Measurements from ENCODE around the gene KANSL2. TPM values are rescaled to one million over a fixed set of nuclear protein-coding genes. Genes with fewer than 3 reads are reported as not detected.

Gene KANSL2
- polyA plus RNA-seq, 1 donor from 2014 or later: 116 TPM

DNA sequence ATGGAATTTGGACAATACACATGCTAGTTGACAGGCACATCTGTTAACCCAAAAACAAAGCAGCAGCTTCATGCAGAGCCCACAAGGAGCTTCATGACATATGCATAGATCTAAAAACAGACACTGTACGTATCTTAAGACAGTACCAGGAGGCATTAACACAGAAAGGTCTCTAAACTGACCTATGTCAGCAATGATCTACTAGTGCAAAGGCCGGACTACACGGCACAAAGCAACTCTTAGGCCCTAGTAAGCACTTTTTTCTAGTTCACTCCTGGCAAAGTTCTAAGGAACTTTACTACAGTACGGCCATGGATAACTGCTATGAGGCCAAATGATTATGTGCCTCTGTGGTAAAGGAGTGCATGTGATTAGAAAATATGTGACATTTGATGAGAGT is 8.4 kb upstream of the KANSL2 start:
- Histone ChIP-seq H3K79me2 (replicated peaks; ENCODE audit: insufficient read depth, low read length) (no peaks in the 10 kb centered on the region), H3K4me2 (ENCODE audit: low read length) (no peak overlapping the region), H3K4me3 (ENCODE audit: low read length) (no peak overlapping the region), H3K9me3 (ENCODE audit: low read length) (no peaks in the 10 kb centered on the region), H3K27me3 (ENCODE audit: insufficient read depth, low read depth, low read length) (no peaks in the 10 kb centered on the region), H3K36me3 (ENCODE audit: insufficient read depth, low read length) (no peaks in the 10 kb centered on the region), H3F3A (ENCODE audit: insufficient read depth, low read length, poor library complexity, severe bottlenecking) (no peaks in the 10 kb centered on the region), H2AFZ (ENCODE audit: low read depth, low read length) (no peak overlapping the region), H3K9me2 (ENCODE audit: insufficient read depth, low read length) (no peaks in the 10 kb centered on the region), H3K9ac (ENCODE audit: low read length) (no peak overlapping the region), H3K27ac (ENCODE audit: low read length) (no peak overlapping the region), H4K20me1 (ENCODE audit: insufficient read depth) (no peaks in the 10 kb centered on the region)
- TF ChIP-seq CTCF (IDR thresholded peaks at IDR 0.05; ENCODE audit: poor library complexity, severe bottlenecking): no peak
- no peak for TF ChIP-seq TAF1 (IDR thresholded peaks at IDR 0.05; ENCODE audit: low read depth)
- TF ChIP-seq EP300 (conservative IDR thresholded peaks at IDR 0.05; ENCODE audit: poor library complexity, severe bottlenecking): no peak

DNA sequence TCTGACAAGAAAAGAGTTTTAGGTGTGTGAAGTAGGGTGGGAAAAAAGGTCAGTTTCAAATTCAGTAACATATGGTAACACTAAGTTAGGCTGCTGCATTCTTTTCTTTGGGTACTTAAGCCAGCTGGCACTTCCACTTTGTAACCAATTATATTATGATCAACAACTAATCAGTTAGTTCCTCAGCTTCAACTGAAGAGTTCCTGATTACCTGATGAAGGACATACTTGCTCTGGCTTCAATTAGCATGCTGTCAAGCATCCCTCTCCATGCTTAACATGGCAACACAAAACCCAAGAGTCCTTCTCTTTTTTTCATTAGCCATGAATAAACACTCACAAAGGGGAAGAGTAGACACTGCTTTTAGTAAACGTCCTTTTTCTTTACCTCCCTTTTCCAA is 6.8 kb upstream of the KANSL2 start:
- Histone ChIP-seq H3K9me3 (ENCODE audit: low read length) (no peaks in the 10 kb centered on the region), H3K27ac (ENCODE audit: low read length) (no peak overlapping the region), H3K36me3 (ENCODE audit: insufficient read depth, low read length) (no peaks in the 10 kb centered on the region), H3K79me2 (replicated peaks; ENCODE audit: insufficient read depth, low read length) (no peaks in the 10 kb centered on the region), H4K20me1 (ENCODE audit: insufficient read depth) (no peaks in the 10 kb centered on the region), H3K9ac (ENCODE audit: low read length) (no peak overlapping the region), H3K4me2 (ENCODE audit: low read length) (no peak overlapping the region), H2AFZ (ENCODE audit: low read depth, low read length) (no peak overlapping the region), H3K9me2 (ENCODE audit: insufficient read depth, low read length) (no peaks in the 10 kb centered on the region), H3K4me3 (ENCODE audit: low read length) (no peak overlapping the region), H3F3A (ENCODE audit: insufficient read depth, low read length, poor library complexity, severe bottlenecking) (no peaks in the 10 kb centered on the region), H3K27me3 (ENCODE audit: insufficient read depth, low read depth, low read length) (no peaks in the 10 kb centered on the region)
- TF ChIP-seq SMC3 (conservative IDR thresholded peaks at IDR 0.05; ENCODE audit: poor library complexity) (no peak), MXI1 (conservative IDR thresholded peaks at IDR 0.05; ENCODE audit: poor library complexity, severe bottlenecking) (no peak), RAD21 (conservative IDR thresholded peaks at IDR 0.05) (no peak), POLR2AphosphoS5 (IDR thresholded peaks at IDR 0.05) (no peak), EZH2 (IDR thresholded peaks at IDR 0.05; ENCODE audit: borderline replicate concordance, insufficient read depth, low read length, poor library complexity, severe bottlenecking) (no peak), EP300 (conservative IDR thresholded peaks at IDR 0.05; ENCODE audit: poor library complexity, severe bottlenecking) (no peak), CTCF (IDR thresholded peaks at IDR 0.05; ENCODE audit: poor library complexity, severe bottlenecking) (no peak), TAF1 (IDR thresholded peaks at IDR 0.05; ENCODE audit: low read depth) (no peak), REST (IDR thresholded peaks at IDR 0.05; ENCODE audit: borderline replicate concordance) (no peak)
